Lower lobe of right lung (tissue), 2 donors: ENCODE data around the gene VEPH1. TPM values are rescaled to one million over a fixed set of nuclear protein-coding genes. Genes with fewer than 3 reads are reported as not detected.
A peak's percentile ranks its signal among the peaks of the same experiment; 100 is the strongest.
"Not testable (repeated sequence)": the region's sequence is repeated elsewhere in the genome, so short reads cannot be mapped to it uniquely, and the experiment has no call there.

Experiments used
- ATAC-seq, 2 donors: fragments of 200-7000 bp; cut with Tn5 transposase; one replicate each; pipeline ENCODE4 v1.9.1; 2020 to 2022; ENCODE audit warnings: mild to moderate bottlenecking in 2 of 2, moderate library complexity in 2 of 2
- DNase-seq: peaks from one replicate; pipeline ENCODE4 v3.0.0-alpha.2; 2020
- H3K27ac ChIP-seq: fragments of 200-600 bp; one replicate; pipeline ENCODE4 v1.8.0; 2022
- H3K27me3 ChIP-seq: fragments of 200-600 bp; one replicate; pipeline ENCODE4 v1.8.0; 2022; ENCODE audit warnings: low read depth
- H3K36me3 ChIP-seq: fragments of 200-600 bp; one replicate; pipeline ENCODE4 v1.8.0; 2022; ENCODE audit warnings: mild to moderate bottlenecking
- H3K4me1 ChIP-seq: fragments of 200-600 bp; one replicate; pipeline ENCODE4 v1.8.0; 2022
- H3K4me3 ChIP-seq: fragments of 200-600 bp; one replicate; pipeline ENCODE4 v1.8.0; 2022; ENCODE audit warnings: mild to moderate bottlenecking
- H3K9me3 ChIP-seq: fragments of 200-600 bp; one replicate; pipeline ENCODE4 v1.8.0; 2022
- intact Hi-C: fragments of 100-400 bp; cut with DNase I; formaldehyde crosslinking; loops from one replicate; pipeline ENCODE4 v1.11.0; 2022
- total RNA-seq: library from RNA; stranded (reverse); fragmentation: NEBNext Ultra II Directional; extraction: Animal tissue kit (Norgen Biotek cat#: 25700); gene quantifications from one replicate; pipeline ENCODE4 v1.2.1, GENCODE V29; 2021
- TF ChIP-seq, protein P1 (sequence below): fragments of 200-600 bp; IDR thresholded peaks from one replicate; pipeline ENCODE4 v1.8.0; 2022; ENCODE audit warnings: antibody characterized with exemption, mild to moderate bottlenecking
- donor health status: DM: no; HTN: yes; CAD: no; lungs with severe emphysema.

VEPH1 gene
- total RNA-seq, 1 donor from 2014 or later: 116 TPM

DNA sequence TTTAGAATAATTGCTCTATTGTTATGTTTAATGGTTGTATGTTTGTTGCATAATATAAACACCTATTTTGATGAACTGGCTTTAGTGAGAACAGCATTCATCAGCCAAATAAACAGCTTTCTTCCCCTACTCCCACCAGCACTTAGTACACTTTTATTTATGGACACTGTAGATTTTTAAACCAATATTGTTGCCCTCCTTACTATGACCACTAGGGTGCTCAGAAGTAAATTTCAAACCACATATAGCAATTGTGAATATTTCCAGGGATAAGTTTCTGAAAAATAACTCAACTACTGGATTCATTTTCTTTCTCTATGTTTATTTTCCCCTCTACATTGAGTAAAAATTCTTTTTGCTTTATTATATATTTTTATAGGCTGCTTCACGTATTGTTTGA is 151.2 kb downstream of the VEPH1 start:
- TF ChIP-seq, protein P1, sequence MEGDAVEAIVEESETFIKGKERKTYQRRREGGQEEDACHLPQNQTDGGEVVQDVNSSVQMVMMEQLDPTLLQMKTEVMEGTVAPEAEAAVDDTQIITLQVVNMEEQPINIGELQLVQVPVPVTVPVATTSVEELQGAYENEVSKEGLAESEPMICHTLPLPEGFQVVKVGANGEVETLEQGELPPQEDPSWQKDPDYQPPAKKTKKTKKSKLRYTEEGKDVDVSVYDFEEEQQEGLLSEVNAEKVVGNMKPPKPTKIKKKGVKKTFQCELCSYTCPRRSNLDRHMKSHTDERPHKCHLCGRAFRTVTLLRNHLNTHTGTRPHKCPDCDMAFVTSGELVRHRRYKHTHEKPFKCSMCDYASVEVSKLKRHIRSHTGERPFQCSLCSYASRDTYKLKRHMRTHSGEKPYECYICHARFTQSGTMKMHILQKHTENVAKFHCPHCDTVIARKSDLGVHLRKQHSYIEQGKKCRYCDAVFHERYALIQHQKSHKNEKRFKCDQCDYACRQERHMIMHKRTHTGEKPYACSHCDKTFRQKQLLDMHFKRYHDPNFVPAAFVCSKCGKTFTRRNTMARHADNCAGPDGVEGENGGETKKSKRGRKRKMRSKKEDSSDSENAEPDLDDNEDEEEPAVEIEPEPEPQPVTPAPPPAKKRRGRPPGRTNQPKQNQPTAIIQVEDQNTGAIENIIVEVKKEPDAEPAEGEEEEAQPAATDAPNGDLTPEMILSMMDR: peak; percentile 11
- no peaks in the 10 kb centered on the region for H3K9me3 ChIP-seq
- no peaks in the 10 kb centered on the region for H3K4me1 ChIP-seq

DNA sequence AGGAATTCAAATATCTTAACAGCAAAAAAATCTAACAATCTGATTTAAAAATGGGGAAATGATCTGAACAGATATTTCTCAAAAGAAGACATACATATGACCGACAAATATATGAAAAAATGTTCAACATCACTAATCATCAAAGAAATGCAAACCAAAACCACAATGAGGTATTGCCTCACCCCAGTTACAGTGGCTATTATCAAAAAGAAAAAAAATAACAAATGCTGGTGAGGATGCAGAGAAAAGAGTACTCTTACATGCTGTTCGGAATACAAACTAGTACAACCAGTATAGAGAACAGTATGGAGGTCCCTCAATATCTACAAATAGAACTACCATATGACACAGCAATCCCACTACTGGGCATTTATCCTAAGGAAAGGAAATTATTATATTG is 152.6 kb downstream of the VEPH1 start:
- intact Hi-C loops, H3K27ac ChIP-seq, H3K4me3 ChIP-seq, ATAC-seq, H3K4me1 ChIP-seq, H3K27me3 ChIP-seq, H3K36me3 ChIP-seq, H3K9me3 ChIP-seq, DNase-seq: not testable (repeated sequence)

More for the DNA sequence above, 151.2 kb downstream of the VEPH1 start:
- Histone ChIP-seq H3K4me3 (no peak overlapping the region), H3K27me3 (no peaks in the 10 kb centered on the region), H3K27ac (no peak overlapping the region), H3K36me3 (no peaks in the 10 kb centered on the region)
- no peak for DNase-seq
- intact Hi-C loops: no loop called here
- ATAC-seq: no peak

DNA sequence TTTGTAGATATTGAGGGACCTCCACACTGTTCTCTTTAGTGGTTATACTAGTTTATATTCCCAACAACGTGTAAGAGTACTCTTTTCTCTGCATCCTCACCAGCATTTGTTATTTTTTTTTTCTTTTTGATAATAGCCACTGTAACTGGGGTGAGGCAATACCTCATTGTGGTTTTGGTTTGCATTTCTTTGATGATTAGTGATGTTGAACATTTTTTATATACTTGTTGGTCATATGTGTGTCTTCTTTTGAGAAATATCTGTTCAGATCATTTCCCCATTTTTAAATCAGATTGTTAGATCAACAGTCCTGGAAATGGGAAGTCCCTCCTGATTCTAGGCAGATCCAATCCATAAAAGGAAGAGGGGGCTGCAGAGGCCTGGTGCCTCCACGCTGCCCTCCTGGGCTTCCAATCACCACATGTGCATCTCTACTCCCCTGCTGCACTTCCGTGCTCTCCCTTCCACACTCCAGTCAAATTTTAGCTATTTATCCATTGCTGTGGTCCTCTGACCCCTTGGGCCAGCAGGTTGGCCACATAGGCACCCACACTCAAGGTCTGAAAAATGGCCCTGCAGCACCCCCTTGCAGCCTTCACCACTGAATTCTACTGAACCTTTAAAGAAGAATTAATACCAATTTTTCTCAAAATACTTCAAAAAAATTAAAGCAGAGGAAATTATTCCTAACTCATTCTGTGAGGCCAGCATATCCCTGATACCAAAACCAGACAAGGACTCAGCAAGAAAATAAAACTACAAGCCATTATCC is 154.7 kb downstream of the VEPH1 start:
- H3K36me3 ChIP-seq, ATAC-seq, DNase-seq, H3K27ac ChIP-seq, H3K27me3 ChIP-seq, intact Hi-C loops, H3K9me3 ChIP-seq, H3K4me3 ChIP-seq, H3K4me1 ChIP-seq: not testable (repeated sequence)

DNA sequence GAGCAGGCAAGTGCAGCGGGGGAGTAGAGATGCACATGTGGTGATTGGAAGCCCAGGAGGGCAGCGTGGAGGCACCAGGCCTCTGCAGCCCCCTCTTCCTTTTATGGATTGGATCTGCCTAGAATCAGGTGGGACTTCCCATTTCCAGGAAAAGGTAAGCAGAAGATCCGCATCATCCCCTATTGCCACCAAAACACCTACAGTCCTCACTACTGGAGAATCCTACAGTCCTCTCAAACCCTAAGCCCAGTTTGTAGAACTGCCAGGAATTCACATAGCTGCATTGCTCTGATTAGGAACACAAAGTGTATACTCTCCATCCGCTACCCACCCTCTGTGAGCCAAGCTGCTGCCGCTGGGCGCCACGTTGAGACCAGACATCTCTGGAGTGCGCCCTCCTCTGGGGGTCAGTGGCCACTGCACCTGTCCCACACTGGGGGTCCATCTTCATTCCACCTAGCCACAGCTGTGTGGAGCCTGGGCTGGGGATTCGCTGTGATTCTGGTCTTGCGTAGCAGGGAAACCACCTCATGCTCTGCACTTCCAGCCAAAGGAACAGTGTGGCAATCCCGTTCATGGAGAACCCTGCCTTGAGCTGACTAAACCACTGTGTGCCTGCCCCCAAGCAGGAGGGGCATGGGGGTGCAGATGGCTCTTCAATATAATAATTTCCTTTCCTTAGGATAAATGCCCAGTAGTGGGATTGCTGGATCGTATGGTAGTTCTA is 155.5 kb downstream of the VEPH1 start:
- intact Hi-C loops: no loop called here
- Histone ChIP-seq H3K4me1 (no peaks in the 10 kb centered on the region), H3K36me3 (no peaks in the 10 kb centered on the region), H3K9me3 (no peaks in the 10 kb centered on the region), H3K4me3 (no peak overlapping the region), H3K27ac (no peak overlapping the region), H3K27me3 (no peaks in the 10 kb centered on the region)
- TF ChIP-seq, protein P1: no peak
- no peak for ATAC-seq
- no peak for DNase-seq

DNA sequence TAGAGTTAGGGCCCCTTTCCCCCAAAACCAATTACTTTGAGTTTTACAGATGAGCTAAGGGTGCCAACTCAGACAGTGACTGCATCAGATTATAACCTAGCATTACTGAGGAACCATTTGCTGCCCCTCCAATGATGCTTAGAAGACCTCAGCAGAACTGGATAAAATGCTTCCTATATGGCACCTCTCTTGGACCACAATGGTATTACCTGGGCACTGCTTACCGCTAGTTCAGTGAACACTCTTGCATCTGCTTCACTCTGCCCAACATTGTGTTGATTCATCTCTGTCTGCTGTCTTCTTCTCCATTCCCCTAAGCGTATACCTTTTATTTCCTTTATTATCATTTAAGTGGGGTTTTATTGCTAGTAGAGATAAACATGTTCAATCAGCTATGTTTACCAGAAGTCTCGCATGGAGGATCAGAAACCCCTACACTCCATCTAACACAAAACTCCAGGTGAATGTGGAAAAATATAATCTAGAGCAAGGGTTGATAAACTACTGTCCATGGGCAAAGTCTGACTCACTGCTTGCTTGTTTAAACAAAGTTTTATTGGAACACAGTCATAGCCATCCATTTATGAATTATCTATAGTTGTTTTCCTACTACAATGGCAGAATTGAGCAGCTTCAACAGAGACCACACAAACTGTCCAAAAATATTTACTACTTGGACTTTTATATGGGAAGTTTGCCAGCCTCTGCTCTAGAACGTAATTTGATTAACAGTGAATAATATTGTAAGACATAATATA is 166.8 kb downstream of the VEPH1 start:
- no peak for DNase-seq
- Histone ChIP-seq H3K9me3 (no peaks in the 10 kb centered on the region), H3K27me3 (no peaks in the 10 kb centered on the region), H3K27ac (no peak overlapping the region), H3K36me3 (no peaks in the 10 kb centered on the region), H3K4me3 (no peak overlapping the region), H3K4me1 (no peaks in the 10 kb centered on the region)
- intact Hi-C loops: no loop called here
- no peak for ATAC-seq
- TF ChIP-seq, protein P1: no peak

DNA sequence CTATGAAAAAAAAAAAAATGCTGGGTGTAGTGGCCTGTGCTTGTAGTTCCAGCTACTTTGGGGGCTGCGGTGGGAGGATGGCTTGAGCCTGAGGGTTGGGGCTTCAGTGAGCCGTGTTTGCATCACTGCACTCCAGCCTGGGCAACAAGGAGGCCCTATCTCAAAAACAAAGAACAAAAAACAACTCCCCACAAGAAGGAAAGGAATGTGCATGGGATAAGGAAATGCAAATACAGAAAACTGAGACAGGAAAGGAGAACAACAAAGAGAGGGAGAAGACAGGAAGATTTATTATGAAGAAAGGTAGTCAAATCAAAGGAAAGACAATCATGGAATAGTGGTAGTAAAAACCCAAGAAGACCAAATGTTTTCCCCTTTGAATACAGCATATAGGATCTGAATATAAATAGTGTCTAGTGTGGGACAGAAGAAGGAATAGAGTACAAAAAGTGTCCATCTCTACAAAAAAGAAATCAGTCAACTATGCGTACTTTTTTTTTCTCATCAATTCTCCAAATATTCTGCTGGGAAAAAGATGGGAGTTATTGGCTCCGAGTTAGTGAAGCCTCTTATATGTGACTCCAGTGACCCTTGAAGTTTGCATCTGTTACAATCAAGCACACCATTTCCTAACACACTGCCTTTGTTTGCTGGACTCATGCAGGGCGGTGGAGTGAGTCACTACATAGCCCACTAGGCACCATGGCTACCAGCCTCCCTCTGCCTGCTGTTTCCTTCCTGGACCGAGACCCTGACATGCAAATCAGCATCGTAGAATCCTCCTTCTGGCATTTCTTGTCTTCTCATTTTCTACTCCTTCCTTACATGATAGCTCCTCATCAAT is 167.8 kb downstream of the VEPH1 start:
- H3K4me3 ChIP-seq: no peak overlapping the region
- no peaks in the 10 kb centered on the region for H3K9me3 ChIP-seq
- H3K36me3 ChIP-seq: no peaks in the 10 kb centered on the region
- DNase-seq: no peak
- no peaks in the 10 kb centered on the region for H3K27me3 ChIP-seq
- no peak overlapping the region for H3K27ac ChIP-seq
- TF ChIP-seq, protein P1: no peak
- intact Hi-C loops: no loop called here
- ATAC-seq: no peak
- H3K4me1 ChIP-seq: no peaks in the 10 kb centered on the region
